Esophagus muscularis mucosa (tissue), 4 donors: ENCODE results near the gene CLASP1.

Experiments
- EP300 ChIP-seq: sonication (generic); formaldehyde crosslinking; IDR thresholded peaks from one replicate; pipeline ENCODE4 v1.6.1; 2017; ENCODE audit warnings: antibody characterized with exemption
- POLR2A ChIP-seq: fragments of 450-650 bp; IDR thresholded peaks from one replicate; pipeline ENCODE4 v1.6.1; 2017; ENCODE audit warnings: antibody characterized with exemption, moderate library complexity, mild to moderate bottlenecking, low read depth
- POLR2AphosphoS5 ChIP-seq, 2 donors: sonication (generic); formaldehyde crosslinking; IDR thresholded peaks; one replicate each; pipeline ENCODE4 v1.6.1; 2017; ENCODE audit warnings: antibody characterized with exemption in 2 of 2
- TF ChIP-seq, protein P1 (sequence below), 3 experiments: fragments of 200-600 bp in 2 of 3; fragments of 450-650 bp in 1 of 3; sonication (generic) in 2 of 3; IDR thresholded peaks; one replicate each; pipeline ENCODE4 v1.5.1; 2017 to 2019; ENCODE audit warnings: antibody characterized with exemption in 3 of 3, mild to moderate bottlenecking in 2 of 3, moderate library complexity in 1 of 3

DNA sequence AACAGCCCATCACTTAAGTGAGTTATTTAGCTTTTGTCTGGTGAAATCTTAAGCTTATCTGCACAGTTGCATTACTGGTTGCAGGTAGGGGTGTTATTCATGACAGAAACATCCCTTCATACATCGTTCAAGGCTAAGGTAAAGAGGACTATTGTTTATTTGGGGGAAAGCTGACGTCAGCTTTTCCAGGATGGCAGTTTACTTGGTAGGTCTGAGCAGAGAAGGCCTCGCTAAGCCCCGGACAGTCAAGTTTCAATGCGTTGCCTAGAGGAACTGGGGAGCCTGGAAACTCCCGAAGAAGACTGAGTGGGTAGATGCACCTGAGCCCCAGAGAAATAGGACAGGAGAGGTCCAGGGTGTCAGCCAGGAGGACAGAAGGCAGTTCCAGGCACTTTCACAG lies 116.4 kb downstream of the CLASP1 start:
- TF ChIP-seq, protein P1, sequence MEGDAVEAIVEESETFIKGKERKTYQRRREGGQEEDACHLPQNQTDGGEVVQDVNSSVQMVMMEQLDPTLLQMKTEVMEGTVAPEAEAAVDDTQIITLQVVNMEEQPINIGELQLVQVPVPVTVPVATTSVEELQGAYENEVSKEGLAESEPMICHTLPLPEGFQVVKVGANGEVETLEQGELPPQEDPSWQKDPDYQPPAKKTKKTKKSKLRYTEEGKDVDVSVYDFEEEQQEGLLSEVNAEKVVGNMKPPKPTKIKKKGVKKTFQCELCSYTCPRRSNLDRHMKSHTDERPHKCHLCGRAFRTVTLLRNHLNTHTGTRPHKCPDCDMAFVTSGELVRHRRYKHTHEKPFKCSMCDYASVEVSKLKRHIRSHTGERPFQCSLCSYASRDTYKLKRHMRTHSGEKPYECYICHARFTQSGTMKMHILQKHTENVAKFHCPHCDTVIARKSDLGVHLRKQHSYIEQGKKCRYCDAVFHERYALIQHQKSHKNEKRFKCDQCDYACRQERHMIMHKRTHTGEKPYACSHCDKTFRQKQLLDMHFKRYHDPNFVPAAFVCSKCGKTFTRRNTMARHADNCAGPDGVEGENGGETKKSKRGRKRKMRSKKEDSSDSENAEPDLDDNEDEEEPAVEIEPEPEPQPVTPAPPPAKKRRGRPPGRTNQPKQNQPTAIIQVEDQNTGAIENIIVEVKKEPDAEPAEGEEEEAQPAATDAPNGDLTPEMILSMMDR (IDR thresholded peaks at IDR 0.05), result no peak
- no peak for TF ChIP-seq POLR2A
- no peak for TF ChIP-seq POLR2AphosphoS5 (IDR thresholded peaks at IDR 0.05)
- no peak for TF ChIP-seq EP300
